GM23338 (cell line): ENCODE measurements around the gene GFPT2. TPM values are rescaled to one million over a fixed set of nuclear protein-coding genes. Genes with fewer than 3 reads are reported as not detected.

Experiments
- ATAC-seq: fragments of 200-7000 bp; cut with Tn5 transposase; 3 replicates; pipeline ENCODE4 v1.9.1; 2020
- DNase-seq: peaks from one replicate; pipeline ENCODE4 v3.0.0-alpha.2; 2015; ENCODE audit warnings: low spot score
- H2AFZ ChIP-seq: fragments of 200-600 bp; sonication (generic); 2 replicates; pipeline ENCODE4 v1.8.0; 2016; ENCODE audit warnings: antibody characterized with exemption, mild to moderate bottlenecking, moderate library complexity
- H3F3A ChIP-seq: fragments of 200-600 bp; sonication (generic); replicated peaks from 2 replicates; pipeline ENCODE4 v1.8.0; 2017; ENCODE audit warnings: antibody characterized with exemption, mixed run types, low read depth
- H3K27ac ChIP-seq: fragments of 200-600 bp; sonication (generic); 2 replicates; pipeline ENCODE4 v1.6.1; 2016; ENCODE audit warnings: low read depth
- H3K27me3 ChIP-seq: fragments of 200-600 bp; sonication (generic); 2 replicates; pipeline ENCODE4 v1.8.0; 2016; ENCODE audit warnings: mild to moderate bottlenecking, mixed run types, moderate library complexity; ENCODE audit not compliant: insufficient read depth
- H3K36me3 ChIP-seq: fragments of 200-600 bp; sonication (generic); 2 replicates; pipeline ENCODE4 v1.8.0; 2016; ENCODE audit warnings: mild to moderate bottlenecking; ENCODE audit not compliant: insufficient read depth
- H3K4me1 ChIP-seq: fragments of 200-600 bp; sonication (generic); 2 replicates; pipeline ENCODE4 v1.8.0; 2016; ENCODE audit warnings: mild to moderate bottlenecking, moderate library complexity; ENCODE audit not compliant: insufficient read depth
- H3K4me2 ChIP-seq: fragments of 200-600 bp; sonication (generic); 2 replicates; pipeline ENCODE4 v1.7.1; 2017; ENCODE audit warnings: mixed run types
- H3K4me3 ChIP-seq: fragments of 200-600 bp; sonication (generic); 2 replicates; pipeline ENCODE4 v1.6.1; 2016; ENCODE audit warnings: mixed run types
- H3K79me2 ChIP-seq: fragments of 200-600 bp; sonication (generic); replicated peaks from 2 replicates; pipeline ENCODE4 v1.8.0; 2017; ENCODE audit warnings: mild to moderate bottlenecking; ENCODE audit not compliant: insufficient read depth
- H3K9me2 ChIP-seq: fragments of 200-600 bp; sonication (generic); 2 replicates; pipeline ENCODE4 v1.8.0; 2017; ENCODE audit not compliant: insufficient read depth
- H4K20me1 ChIP-seq: fragments of 200-600 bp; sonication (generic); replicated peaks from 2 replicates; pipeline ENCODE4 v1.8.0; 2017; ENCODE audit warnings: mild to moderate bottlenecking; ENCODE audit not compliant: insufficient read depth
- H3K27ac Mint-ChIP-seq: 2 replicates; pipeline ENCODE4 v1.8.0; 2020; ENCODE audit warnings: inconsistent platforms, mild to moderate bottlenecking, moderate library complexity, mixed read lengths
- H3K27me3 Mint-ChIP-seq: 3 replicates; pipeline ENCODE4 v1.8.0; 2022; ENCODE audit warnings: low read depth, mild to moderate bottlenecking, moderate library complexity, mixed read lengths, inconsistent platforms; ENCODE audit not compliant: insufficient read depth, poor library complexity
- H3K36me3 Mint-ChIP-seq: 3 replicates; pipeline ENCODE4 v1.8.0; 2021; ENCODE audit warnings: low read depth, mild to moderate bottlenecking, inconsistent platforms, moderate library complexity, mixed read lengths
- H3K4me1 Mint-ChIP-seq: 3 replicates; pipeline ENCODE4 v1.8.0; 2020; ENCODE audit warnings: mild to moderate bottlenecking, inconsistent platforms, mixed read lengths
- H3K4me3 Mint-ChIP-seq: 3 replicates; pipeline ENCODE4 v1.8.0; 2021; ENCODE audit warnings: moderate library complexity, mild to moderate bottlenecking, inconsistent platforms, mixed read lengths
- H3K9me3 Mint-ChIP-seq: 3 replicates; pipeline ENCODE4 v1.8.0; 2020; ENCODE audit warnings: moderate library complexity, mild to moderate bottlenecking, inconsistent platforms, mixed read lengths
- NANOG ChIP-seq: IDR thresholded peaks from 2 replicates; pipeline ENCODE4 v1.6.1; 2016; ENCODE audit warnings: antibody characterized with exemption, borderline replicate concordance
- STAT1 ChIP-seq: IDR thresholded peaks from one replicate; pipeline ENCODE4 v1.6.1; 2016; ENCODE audit warnings: antibody characterized with exemption; ENCODE audit not compliant: unreplicated experiment
- polyA plus RNA-seq: library from polyadenylated mRNA; unstranded; fragments of >200 nt; fragmentation: Nextera tagmentation; extraction: Ambion mirVana; gene quantifications from 2 replicates; pipeline ENCODE4 v1.2.1, GENCODE V29; 2016
- total RNA-seq: library from RNA; depleted of rRNA; stranded (reverse); fragments of >200 nt; shearing (Covaris generic); gene quantifications from 2 replicates; pipeline ENCODE4 v1.2.3, GENCODE V29; 2014
- TF ChIP-seq, protein P1 (sequence below): fragments of 250-450 bp; sonication (Bioruptor Pico); IDR thresholded peaks from 2 replicates; pipeline ENCODE4 v1.5.0; 2020; ENCODE audit warnings: mild to moderate bottlenecking, moderate library complexity

The GFPT2 gene
- total and polyA plus RNA-seq, 2 experiments from 2014 or later, result 82.6 to 120 TPM

DNA sequence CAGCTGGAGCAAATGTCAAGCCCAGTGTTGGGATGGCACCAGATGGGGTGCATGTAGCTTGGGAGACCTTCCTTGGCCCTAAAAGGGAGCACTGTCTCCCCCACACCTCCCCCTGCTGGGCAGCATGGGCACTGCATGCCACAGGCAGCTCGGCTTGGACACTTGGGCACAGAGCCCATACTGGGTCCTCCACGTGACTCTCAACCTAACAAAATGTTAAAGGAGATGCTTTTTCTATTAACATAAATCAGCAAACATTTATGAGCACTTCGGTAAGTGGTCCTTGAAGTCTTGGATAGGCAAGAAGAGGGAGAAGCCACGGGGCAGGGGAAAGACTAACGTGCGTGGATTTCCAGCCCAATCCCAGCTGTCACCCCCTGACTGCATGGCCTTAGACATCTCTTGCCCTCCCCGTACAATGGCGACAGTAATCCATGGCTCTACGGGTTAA is 37.3 kb downstream of the GFPT2 start (continued):
- TF ChIP-seq, protein P1, sequence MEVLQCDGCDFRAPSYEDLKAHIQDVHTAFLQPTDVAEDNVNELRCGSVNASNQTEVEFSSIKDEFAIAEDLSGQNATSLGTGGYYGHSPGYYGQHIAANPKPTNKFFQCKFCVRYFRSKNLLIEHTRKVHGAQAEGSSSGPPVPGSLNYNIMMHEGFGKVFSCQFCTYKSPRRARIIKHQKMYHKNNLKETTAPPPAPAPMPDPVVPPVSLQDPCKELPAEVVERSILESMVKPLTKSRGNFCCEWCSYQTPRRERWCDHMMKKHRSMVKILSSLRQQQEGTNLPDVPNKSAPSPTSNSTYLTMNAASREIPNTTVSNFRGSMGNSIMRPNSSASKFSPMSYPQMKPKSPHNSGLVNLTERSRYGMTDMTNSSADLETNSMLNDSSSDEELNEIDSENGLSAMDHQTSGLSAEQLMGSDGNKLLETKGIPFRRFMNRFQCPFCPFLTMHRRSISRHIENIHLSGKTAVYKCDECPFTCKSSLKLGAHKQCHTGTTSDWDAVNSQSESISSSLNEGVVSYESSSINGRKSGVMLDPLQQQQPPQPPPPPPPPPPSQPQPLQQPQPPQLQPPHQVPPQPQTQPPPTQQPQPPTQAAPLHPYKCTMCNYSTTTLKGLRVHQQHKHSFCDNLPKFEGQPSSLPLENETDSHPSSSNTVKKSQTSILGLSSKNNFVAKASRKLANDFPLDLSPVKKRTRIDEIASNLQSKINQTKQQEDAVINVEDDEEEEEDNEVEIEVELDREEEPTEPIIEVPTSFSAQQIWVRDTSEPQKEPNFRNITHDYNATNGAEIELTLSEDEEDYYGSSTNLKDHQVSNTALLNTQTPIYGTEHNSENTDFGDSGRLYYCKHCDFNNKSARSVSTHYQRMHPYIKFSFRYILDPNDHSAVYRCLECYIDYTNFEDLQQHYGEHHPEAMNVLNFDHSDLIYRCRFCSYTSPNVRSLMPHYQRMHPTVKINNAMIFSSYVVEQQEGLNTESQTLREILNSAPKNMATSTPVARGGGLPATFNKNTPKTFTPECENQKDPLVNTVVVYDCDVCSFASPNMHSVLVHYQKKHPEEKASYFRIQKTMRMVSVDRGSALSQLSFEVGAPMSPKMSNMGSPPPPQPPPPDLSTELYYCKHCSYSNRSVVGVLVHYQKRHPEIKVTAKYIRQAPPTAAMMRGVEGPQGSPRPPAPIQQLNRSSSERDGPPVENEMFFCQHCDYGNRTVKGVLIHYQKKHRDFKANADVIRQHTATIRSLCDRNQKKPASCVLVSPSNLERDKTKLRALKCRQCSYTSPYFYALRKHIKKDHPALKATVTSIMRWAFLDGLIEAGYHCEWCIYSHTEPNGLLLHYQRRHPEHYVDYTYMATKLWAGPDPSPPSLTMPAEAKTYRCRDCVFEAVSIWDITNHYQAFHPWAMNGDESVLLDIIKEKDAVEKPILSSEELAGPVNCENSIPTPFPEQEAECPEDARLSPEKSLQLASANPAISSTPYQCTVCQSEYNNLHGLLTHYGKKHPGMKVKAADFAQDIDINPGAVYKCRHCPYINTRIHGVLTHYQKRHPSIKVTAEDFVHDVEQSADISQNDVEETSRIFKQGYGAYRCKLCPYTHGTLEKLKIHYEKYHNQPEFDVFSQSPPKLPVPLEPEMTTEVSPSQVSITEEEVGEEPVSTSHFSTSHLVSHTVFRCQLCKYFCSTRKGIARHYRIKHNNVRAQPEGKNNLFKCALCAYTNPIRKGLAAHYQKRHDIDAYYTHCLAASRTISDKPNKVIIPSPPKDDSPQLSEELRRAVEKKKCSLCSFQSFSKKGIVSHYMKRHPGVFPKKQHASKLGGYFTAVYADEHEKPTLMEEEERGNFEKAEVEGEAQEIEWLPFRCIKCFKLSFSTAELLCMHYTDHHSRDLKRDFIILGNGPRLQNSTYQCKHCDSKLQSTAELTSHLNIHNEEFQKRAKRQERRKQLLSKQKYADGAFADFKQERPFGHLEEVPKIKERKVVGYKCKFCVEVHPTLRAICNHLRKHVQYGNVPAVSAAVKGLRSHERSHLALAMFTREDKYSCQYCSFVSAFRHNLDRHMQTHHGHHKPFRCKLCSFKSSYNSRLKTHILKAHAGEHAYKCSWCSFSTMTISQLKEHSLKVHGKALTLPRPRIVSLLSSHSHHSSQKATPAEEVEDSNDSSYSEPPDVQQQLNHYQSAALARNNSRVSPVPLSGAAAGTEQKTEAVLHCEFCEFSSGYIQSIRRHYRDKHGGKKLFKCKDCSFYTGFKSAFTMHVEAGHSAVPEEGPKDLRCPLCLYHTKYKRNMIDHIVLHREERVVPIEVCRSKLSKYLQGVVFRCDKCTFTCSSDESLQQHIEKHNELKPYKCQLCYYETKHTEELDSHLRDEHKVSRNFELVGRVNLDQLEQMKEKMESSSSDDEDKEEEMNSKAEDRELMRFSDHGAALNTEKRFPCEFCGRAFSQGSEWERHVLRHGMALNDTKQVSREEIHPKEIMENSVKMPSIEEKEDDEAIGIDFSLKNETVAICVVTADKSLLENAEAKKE (CRISPR knock-in tag), result no peak

DNA sequence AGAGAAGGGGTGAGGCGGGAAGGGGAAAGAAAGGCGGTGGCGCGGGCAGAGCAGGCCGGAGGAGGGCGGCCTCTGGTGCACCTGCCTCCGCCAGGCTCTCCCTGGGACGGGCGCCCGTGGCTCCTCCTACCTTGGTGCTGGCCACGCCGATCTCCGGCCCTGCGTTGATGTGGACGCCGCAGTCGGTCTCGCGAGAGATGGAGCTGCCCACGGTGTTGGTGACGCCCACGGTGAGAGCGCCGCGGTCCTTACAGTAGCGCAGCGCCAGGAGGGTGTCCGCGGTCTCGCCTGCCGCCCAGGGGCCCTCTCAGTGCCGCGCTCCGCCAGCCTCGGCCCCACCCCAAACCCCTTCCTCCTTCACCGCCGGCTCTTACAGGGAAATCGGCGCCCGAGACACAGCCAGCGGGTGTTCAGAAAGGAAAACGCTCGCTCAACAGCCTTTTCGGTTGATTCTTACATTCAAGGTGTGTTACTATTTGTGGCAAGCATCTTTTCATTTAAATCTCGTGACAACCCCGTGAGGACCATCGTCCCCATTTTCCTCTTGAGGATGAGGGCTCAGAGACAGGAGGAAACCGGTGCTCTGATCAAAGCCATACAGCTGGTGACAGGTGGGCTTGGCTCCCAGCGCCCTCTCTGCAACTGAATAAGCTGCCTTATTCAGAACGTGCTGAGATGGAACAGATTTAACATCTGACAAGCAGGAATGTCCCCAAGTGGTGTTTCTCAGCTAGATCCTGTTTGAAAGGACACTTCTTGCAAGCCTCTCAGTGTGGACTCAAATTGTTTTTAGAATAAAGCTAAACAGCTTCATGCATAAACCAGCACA is 39.2 kb downstream of the GFPT2 start:
- Histone ChIP-seq H3K36me3 (peaks cover 36% of the 10 kb centered on the region), H3F3A (peaks cover 21% of the 10 kb centered on the region), H3K4me1 (peaks cover 9% of the 10 kb centered on the region), H4K20me1 (no peaks in the 10 kb centered on the region; the same call in none of the 2 replicates), H2AFZ (no peak overlapping the region), H3K79me2 (no peaks in the 10 kb centered on the region), H3K4me2 (peak overlapping the region; percentile 66), H3K27me3 (no peaks in the 10 kb centered on the region), H3K9me2 (no peaks in the 10 kb centered on the region), H3K4me3 (peak overlapping the region; percentile 37; the same call in 1 of the 2 replicates), H3K27ac (peak overlapping the region; percentile 96)
- DNase-seq (peak; percentile 82), ATAC-seq (peak; percentile 74)
- peak overlapping the region; percentile 86 for H3K27ac Mint-ChIP-seq
- H3K36me3 Mint-ChIP-seq, result peaks cover 87% of the 10 kb centered on the region
- H3K9me3 Mint-ChIP-seq, result peaks cover 3% of the 10 kb centered on the region; the same call in 2 of the 3 replicates
- peaks cover 14% of the 10 kb centered on the region for H3K4me1 Mint-ChIP-seq
- TF ChIP-seq STAT1 (no peak), NANOG (peak; percentile 46)
- peaks cover 20% of the 10 kb centered on the region for H3K27me3 Mint-ChIP-seq
- H3K4me3 Mint-ChIP-seq, result peak overlapping the region; percentile 60
